Suprapubic skin (tissue), 3 donors: ENCODE data around the gene NHLRC4.

ENCODE experiments used
- POLR2A ChIP-seq, 2 donors: fragments of 450-650 bp; IDR thresholded peaks; one replicate each; pipeline ENCODE4 v1.6.1; 2017; ENCODE audit warnings: antibody characterized with exemption in 2 of 2, mild to moderate bottlenecking in 2 of 2, moderate library complexity in 2 of 2
- TF ChIP-seq, protein P1 (sequence below), 2 donors: fragments of 200-600 bp in 1 of 2; fragments of 450-650 bp in 1 of 2; sonication (generic) in 1 of 2; IDR thresholded peaks; one replicate each; pipeline ENCODE4 v1.5.1; 2016 to 2019; ENCODE audit warnings: antibody characterized with exemption in 2 of 2, mild to moderate bottlenecking in 1 of 2, moderate library complexity in 1 of 2

DNA sequence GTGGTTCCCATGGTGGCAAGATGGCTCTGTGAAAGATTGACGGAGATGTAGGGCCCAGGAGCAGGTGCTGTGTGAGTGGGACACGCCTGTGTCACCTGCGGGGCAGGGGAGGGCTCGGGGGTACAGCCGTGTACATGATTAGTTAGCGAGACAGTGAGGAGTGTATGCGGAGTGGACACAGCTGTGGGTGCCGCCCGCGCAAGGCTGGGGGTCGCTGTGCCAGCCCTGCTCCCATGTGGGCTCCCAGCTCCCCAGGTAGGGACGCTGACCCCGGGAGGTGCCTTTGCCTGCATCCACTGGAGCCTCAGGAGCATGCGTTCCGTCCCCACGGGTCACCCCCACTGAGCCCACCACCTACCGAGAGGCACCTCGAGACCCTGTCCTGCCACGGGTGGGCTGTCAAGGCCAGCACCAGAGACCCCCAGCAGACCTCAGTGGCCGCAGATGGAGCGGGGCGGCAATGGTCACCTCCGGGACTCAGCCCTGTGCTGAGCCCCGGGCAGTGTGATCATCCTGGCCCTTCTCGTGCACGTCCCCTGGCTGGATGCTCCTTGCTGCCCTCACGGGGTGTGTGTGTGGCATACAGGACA is 31.9 kb upstream of the NHLRC4 start:
- TF ChIP-seq, protein P1, sequence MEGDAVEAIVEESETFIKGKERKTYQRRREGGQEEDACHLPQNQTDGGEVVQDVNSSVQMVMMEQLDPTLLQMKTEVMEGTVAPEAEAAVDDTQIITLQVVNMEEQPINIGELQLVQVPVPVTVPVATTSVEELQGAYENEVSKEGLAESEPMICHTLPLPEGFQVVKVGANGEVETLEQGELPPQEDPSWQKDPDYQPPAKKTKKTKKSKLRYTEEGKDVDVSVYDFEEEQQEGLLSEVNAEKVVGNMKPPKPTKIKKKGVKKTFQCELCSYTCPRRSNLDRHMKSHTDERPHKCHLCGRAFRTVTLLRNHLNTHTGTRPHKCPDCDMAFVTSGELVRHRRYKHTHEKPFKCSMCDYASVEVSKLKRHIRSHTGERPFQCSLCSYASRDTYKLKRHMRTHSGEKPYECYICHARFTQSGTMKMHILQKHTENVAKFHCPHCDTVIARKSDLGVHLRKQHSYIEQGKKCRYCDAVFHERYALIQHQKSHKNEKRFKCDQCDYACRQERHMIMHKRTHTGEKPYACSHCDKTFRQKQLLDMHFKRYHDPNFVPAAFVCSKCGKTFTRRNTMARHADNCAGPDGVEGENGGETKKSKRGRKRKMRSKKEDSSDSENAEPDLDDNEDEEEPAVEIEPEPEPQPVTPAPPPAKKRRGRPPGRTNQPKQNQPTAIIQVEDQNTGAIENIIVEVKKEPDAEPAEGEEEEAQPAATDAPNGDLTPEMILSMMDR (IDR thresholded peaks at IDR 0.05): no peak
- no peak for TF ChIP-seq POLR2A (IDR thresholded peaks at IDR 0.05)
